ENCODE measurements around the gene ADGRG6.

Gene ADGRG6

GRCh38 chr6:142321451-142321850, 19.6 kb downstream of the ADGRG6 start:
- ChIA-PET CTCF (interaction anchor here (0.6 kb wide), 1 partner anchor 528 kb away, joined by 3 read pairs; no protein-coding TSS in a partner anchor), POLR2A (no interaction called here)
- DNase-seq (ENCODE audit: extremely low spot score): no peak
- TF ChIP-seq ELF4 (IDR thresholded peaks at IDR 0.05) (no peak), TARDBP (IDR thresholded peaks at IDR 0.05) (no peak), SP1 (IDR thresholded peaks at IDR 0.05) (no peak), PKNOX1 (IDR thresholded peaks at IDR 0.05) (no peak), ZNF384 (IDR thresholded peaks at IDR 0.05) (no peak), LEF1 (IDR thresholded peaks at IDR 0.05; ENCODE audit: borderline replicate concordance) (no peak), FOXA1 (IDR thresholded peaks at IDR 0.05) (no peak), NFRKB (IDR thresholded peaks at IDR 0.05) (no peak), FOXM1 (IDR thresholded peaks at IDR 0.05; ENCODE audit: borderline replicate concordance) (no peak), ARNT (IDR thresholded peaks at IDR 0.05) (no peak), BHLHE40 (IDR thresholded peaks at IDR 0.05; ENCODE audit: borderline replicate concordance) (no peak), L3MBTL2 (conservative IDR thresholded peaks at IDR 0.05) (no peak)

- DNase-seq (ENCODE audit: extremely low spot score): no peak
- ChIA-PET POLR2A (interaction anchor here (1.0 kb wide), 2 partner anchors 21 to 55 kb away, joined by 3 to 4 read pairs; partner anchors contain the start of gene ADGRG6), CTCF (interaction anchor here (0.6 to 1.0 kb wide), 3 partner anchors 21 to 195 kb away, joined by 3 to 5 read pairs (median 3); no protein-coding TSS in a partner anchor)
- TF ChIP-seq ZNF384 (IDR thresholded peaks at IDR 0.05) (no peak), HDGF (IDR thresholded peaks at IDR 0.05; ENCODE audit: borderline replicate concordance) (no peak), LEF1 (IDR thresholded peaks at IDR 0.05; ENCODE audit: borderline replicate concordance) (no peak), BHLHE40 (IDR thresholded peaks at IDR 0.05; ENCODE audit: borderline replicate concordance) (no peak), FOXK2 (IDR thresholded peaks at IDR 0.05) (no peak)
Measured at GRCh38 chr6:142322066-142322465, 20.3 kb downstream of the ADGRG6 start.

- CTCF ChIA-PET: interaction anchor here (0.6 to 1.0 kb wide), 4 partner anchors 21 to 194 kb away, joined by 3 to 5 read pairs (median 3); no protein-coding TSS in a partner anchor
- no peak for TF ChIP-seq HDGF (IDR thresholded peaks at IDR 0.05; ENCODE audit: borderline replicate concordance)
- no peak for TF ChIP-seq TARDBP (IDR thresholded peaks at IDR 0.05)
- TF ChIP-seq NFRKB (IDR thresholded peaks at IDR 0.05): no peak
- TF ChIP-seq LEF1 (IDR thresholded peaks at IDR 0.05; ENCODE audit: borderline replicate concordance): no peak
- TF ChIP-seq FOXM1 (IDR thresholded peaks at IDR 0.05; ENCODE audit: borderline replicate concordance): no peak
- no peak for TF ChIP-seq SUZ12 (IDR thresholded peaks at IDR 0.05)
- TF ChIP-seq CTBP1 (IDR thresholded peaks at IDR 0.05; ENCODE audit: borderline replicate concordance): no peak
- TF ChIP-seq PKNOX1 (IDR thresholded peaks at IDR 0.05): no peak
- no peak for TF ChIP-seq BHLHE40 (IDR thresholded peaks at IDR 0.05; ENCODE audit: borderline replicate concordance)
- no peak for TF ChIP-seq SP1 (IDR thresholded peaks at IDR 0.05)
- TF ChIP-seq L3MBTL2 (conservative IDR thresholded peaks at IDR 0.05): no peak
- TF ChIP-seq FOXK2 (IDR thresholded peaks at IDR 0.05): no peak
- no peak for TF ChIP-seq ARNT (IDR thresholded peaks at IDR 0.05)
- TF ChIP-seq FOXA1 (IDR thresholded peaks at IDR 0.05): no peak
- POLR2A ChIA-PET: interaction anchor here (1.0 kb wide), 2 partner anchors 21 to 54 kb away, joined by 3 to 4 read pairs; partner anchors contain the start of gene ADGRG6
- no peak for DNase-seq (ENCODE audit: extremely low spot score)
Measured at GRCh38 chr6:142322504-142323198, 20.8 kb downstream of the ADGRG6 start.

GRCh38 chr6:142323377-142323776, 21.6 kb downstream of the ADGRG6 start:
- TF ChIP-seq CTBP1 (IDR thresholded peaks at IDR 0.05; ENCODE audit: borderline replicate concordance) (peak; percentile 49; the same call in 1 of the 2 replicates), FOXA1 (IDR thresholded peaks at IDR 0.05) (peak; percentile 87), L3MBTL2 (conservative IDR thresholded peaks at IDR 0.05) (no peak), FOXM1 (IDR thresholded peaks at IDR 0.05; ENCODE audit: borderline replicate concordance) (no peak), NFRKB (IDR thresholded peaks at IDR 0.05) (no peak)
- CTCF ChIA-PET: interaction anchor here (0.7 kb wide), 2 partner anchors 44 to 484 kb away, joined by 3 read pairs; no protein-coding TSS in a partner anchor
- POLR2A ChIA-PET: no interaction called here
- no peak for DNase-seq (ENCODE audit: extremely low spot score)

- POLR2A ChIA-PET: no interaction called here
- CTCF ChIA-PET: interaction anchor here (0.8 kb wide), 1 partner anchor 24 kb away, joined by 4 read pairs; no protein-coding TSS in a partner anchor
- DNase-seq (ENCODE audit: extremely low spot score): no peak
- TF ChIP-seq CTBP1 (IDR thresholded peaks at IDR 0.05; ENCODE audit: borderline replicate concordance) (no peak), SUZ12 (IDR thresholded peaks at IDR 0.05) (no peak), BHLHE40 (IDR thresholded peaks at IDR 0.05; ENCODE audit: borderline replicate concordance) (no peak), ZNF384 (IDR thresholded peaks at IDR 0.05) (no peak), PKNOX1 (IDR thresholded peaks at IDR 0.05) (no peak)
Measured at GRCh38 chr6:142324111-142324510, 22.3 kb downstream of the ADGRG6 start.

GRCh38 chr6:142325111-142325510, 23.3 kb downstream of the ADGRG6 start:
- DNase-seq (ENCODE audit: extremely low spot score): no peak
- TF ChIP-seq PKNOX1 (IDR thresholded peaks at IDR 0.05) (no peak), LEF1 (IDR thresholded peaks at IDR 0.05; ENCODE audit: borderline replicate concordance) (no peak), BHLHE40 (IDR thresholded peaks at IDR 0.05; ENCODE audit: borderline replicate concordance) (no peak), FOXA1 (IDR thresholded peaks at IDR 0.05) (no peak), ELF4 (IDR thresholded peaks at IDR 0.05) (no peak)
- ChIA-PET CTCF (no interaction called here), POLR2A (no interaction called here)

Measured in HEK293T (cell line).